GM19468 (cell line): Measurements from ENCODE around the gene PYCARD.
"Not testable (repeated sequence)": the region's sequence is repeated elsewhere in the genome, so short reads cannot be mapped to it uniquely, and the experiment has no call there.

ENCODE experiments used
- ATAC-seq: cut with Tn5 transposase; IDR thresholded peaks from one replicate; pipeline ENCODE4 v1.9.1; 2021; ENCODE audit warnings: mild to moderate bottlenecking, moderate library complexity, moderate number of reproducible peaks; ENCODE audit not compliant: unreplicated experiment; ENCODE audit errors: extremely low read depth

PYCARD gene

DNA sequence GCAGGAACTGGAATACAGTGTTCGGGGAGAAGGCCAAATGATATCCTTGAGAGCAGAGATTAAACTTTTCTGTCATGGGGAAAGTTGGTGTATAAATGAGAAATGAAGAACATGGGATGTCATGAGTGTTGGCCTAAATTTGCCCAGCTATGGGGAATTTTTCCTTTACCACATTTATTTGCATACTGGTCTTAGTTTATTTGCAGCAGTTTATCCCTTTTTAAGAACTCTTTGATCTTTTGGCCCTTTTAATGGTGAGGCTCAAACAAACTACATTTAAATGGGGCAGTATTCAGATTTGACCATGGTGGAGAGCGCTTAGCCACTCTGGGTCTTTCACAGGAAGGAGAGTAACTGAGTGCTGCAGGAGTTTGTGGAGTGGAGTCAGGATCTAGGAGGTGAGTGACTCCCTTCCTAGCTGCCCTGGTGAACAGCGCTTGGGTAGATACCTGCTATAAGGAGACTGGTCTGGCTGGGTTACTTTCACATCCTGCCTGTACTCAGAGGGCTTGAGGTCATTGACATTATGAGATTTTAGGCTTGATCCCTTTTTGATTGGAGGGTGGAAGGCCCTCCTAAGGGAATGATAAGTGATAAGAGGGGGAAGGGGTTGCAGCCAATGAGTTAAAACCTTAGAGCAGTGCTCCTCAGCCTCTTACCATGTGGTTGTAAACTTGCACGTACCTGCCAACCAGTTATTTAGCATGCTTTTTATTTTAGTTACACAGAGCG, 10.7 kb downstream of the PYCARD start:
- no peak for ATAC-seq

DNA sequence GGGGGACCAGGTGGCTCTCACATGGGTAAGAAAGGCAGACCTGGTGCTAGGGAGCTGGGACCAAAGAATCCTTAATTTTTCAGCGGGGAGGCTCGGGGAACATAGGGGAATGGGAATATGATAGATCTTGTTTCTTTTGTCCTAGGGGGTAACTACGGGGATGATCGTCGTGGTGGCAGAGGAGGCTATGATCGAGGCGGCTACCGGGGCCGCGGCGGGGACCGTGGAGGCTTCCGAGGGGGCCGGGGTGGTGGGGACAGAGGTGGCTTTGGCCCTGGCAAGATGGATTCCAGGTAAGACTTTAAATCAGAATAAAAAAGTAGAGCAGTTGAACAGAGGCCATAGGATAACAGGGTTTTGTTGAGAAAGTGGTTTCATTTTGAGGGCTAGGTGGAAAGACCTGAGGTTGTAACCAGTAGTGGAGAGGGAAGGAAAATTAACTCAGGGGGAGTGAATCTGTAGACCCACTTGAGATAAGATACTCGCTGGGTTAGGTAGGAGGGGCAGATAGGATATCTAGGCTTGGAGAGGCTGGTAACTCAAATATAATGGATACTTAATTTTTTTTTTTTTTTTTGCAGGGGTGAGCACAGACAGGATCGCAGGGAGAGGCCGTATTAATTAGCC, 11.6 kb downstream of the PYCARD start:
- ATAC-seq, result no peak

DNA sequence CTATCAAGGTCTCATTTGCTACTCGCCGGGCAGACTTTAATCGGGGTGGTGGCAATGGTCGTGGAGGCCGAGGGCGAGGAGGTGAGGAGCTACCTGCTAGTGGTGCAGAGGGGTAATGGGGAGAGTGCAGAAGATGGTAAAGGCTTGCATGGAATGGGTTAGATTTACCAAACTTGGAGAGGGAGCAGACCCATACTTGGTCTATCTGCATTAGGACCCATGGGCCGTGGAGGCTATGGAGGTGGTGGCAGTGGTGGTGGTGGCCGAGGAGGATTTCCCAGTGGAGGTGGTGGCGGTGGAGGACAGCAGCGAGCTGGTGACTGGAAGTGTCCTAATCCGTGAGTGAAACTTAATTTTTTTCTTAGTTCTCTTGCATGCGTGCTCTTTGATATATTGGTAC, 12.5 kb downstream of the PYCARD start:
- ATAC-seq, result no peak

- ATAC-seq, result no peak
Measured at GRCh38 chr16:31189412-31189778, 13.2 kb downstream of the PYCARD start.

- no peak for ATAC-seq
Measured at GRCh38 chr16:31188450-31189411, 13.8 kb downstream of the PYCARD start.

GRCh38 chr16:31187808-31188189, 14.8 kb downstream of the PYCARD start:
- ATAC-seq, result no peak

GRCh38 chr16:31186930-31187807, 15.4 kb downstream of the PYCARD start:
- no peak for ATAC-seq

- ATAC-seq, result no peak
Measured at GRCh38 chr16:31186176-31186575, 16.4 kb downstream of the PYCARD start.

- no peak for ATAC-seq
Measured at GRCh38 chr16:31185339-31185738, 17.2 kb downstream of the PYCARD start.

DNA sequence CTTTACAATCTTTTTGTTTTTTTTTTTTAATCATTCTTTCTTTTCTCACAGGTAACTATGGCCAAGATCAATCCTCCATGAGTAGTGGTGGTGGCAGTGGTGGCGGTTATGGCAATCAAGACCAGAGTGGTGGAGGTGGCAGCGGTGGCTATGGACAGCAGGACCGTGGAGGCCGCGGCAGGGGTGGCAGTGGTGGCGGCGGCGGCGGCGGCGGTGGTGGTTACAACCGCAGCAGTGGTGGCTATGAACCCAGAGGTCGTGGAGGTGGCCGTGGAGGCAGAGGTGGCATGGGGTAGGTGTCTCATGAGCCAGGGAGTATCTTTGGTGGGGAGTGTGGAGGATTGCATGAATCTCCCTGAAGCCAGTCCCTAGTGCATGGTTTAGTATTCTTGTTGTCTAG, 17.7 kb downstream of the PYCARD start:
- ATAC-seq, result no peak

DNA sequence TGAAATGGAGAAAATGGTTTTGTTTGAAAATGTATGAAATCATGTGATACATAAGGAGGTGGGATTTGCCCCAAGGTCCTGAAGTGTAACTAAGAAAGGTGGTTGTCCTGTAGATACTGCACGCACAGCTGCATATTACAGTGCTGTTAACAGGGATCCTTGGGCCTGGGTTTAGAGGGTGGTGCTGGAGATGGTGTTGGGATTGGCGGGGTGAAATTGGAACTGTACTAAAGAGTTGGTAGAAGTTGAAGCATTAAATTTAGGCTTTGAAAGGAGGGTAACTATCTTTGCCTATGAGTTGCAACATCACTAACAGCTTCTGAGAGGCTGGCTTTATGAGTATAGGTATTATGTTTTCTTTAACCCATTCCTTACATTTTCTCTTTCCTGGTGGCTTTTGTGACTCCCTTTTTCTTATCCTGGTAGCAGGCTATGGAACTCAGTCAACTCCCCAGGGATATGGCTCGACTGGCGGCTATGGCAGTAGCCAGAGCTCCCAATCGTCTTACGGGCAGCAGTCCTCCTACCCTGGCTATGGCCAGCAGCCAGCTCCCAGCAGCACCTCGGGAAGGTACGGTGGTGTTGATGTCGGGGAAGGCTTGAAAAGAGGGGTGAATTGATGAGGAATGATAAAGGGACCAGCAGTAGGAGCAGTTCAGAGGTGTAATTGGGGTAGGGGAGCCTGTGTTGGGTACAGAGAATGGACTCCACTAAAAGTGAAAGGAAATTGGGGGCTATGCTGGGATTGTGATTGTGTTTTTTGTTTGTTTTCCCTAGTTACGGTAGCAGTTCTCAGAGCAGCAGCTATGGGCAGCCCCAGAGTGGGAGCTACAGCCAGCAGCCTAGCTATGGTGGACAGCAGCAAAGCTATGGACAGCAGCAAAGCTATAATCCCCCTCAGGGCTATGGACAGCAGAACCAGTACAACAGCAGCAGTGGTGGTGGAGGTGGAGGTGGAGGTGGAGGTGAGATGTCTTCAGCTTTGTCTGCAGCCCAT, 18.8 kb downstream of the PYCARD start:
- ATAC-seq, result no peak

DNA sequence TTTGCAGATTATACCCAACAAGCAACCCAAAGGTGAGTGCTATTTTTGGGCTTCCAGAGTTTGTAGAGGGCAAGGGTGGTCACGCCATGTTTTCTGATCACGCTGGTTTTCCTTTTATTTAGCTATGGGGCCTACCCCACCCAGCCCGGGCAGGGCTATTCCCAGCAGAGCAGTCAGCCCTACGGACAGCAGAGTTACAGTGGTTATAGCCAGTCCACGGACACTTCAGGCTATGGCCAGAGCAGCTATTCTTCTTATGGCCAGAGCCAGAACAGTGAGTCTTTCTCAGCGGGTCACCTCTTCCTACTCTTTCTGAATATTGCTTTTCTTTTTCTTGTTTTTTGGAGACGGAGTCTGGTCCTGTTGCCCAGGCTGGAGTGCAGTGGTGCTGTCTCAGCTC, 20.2 kb downstream of the PYCARD start:
- no peak for ATAC-seq

DNA sequence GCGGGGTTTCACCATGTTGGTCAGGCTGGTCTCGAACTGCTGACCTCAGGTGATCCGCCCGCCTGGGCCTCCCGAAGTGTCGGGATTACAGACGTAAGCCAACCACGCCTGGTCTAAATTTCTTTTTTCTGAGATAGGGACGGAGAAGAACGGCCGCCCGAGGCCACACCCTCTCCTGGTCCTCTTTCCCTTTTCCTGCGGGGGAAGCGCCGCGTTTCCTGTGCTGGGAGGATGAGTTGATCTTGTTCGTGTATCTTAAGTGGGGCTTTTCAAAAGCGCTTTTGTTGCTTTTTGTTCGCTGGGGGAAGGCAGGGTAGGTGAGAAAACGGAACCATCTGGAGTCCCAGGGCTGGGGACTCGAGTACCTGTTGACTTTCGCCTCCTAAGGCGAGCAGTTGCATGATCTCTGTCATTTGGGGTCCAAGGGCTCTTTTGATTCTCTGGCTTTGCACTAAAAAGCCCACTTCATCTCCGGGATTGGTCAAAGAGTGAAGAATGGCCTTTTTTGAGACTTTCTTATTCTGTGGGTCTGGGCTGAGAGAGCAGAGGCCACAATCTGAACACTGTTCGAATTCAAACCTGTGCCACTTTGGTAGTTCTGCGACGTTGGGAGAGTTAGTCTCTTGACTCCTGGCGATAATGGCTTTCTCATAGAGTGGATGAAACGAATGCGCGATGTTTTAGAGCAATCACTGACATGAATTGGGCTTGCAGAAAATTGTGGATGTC, 21.3 kb downstream of the PYCARD start:
- ATAC-seq, result no peak

DNA sequence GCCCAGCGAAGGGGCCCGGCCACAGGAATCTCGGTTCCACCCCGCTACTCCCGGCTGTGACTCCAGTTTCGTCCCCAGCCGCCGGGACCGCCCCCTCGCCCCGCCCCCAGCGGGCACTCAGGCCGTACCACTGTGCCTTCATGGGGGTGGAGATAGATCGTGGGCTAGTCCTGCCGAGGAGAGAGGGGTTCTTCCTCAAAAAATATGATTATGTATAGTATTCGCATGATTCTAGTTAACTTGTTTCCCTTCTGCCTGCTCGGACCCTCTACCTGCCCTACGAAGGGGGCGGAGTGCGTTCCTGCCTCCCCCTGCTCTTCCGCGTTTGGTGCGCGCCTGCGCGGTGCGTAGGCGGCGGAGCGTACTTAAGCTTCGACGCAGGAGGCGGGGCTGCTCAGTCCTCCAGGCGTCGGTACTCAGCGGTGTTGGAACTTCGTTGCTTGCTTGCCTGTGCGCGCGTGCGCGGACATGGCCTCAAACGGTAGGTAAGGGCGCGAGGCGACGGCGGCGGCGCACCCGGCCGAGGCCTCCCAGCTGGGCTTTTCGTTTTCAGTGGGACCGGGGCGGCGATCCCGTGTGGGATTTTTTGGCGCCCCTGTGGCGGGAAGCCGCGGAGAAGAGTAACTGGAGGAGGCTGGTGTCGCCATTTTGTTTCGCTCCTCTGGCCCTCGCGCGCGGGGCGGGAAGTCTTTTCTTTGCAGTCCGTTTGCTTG, 22.7 kb downstream of the PYCARD start, which contains the start of gene FUS:
TSS of gene FUS (plus strand) at position 393 of the 713 bp plus-strand sequence. CDS start at position 469, 76 bp downstream.
- ATAC-seq, result peak; percentile 29

- no peak for ATAC-seq
Measured at GRCh38 chr16:31179219-31179746, 23.3 kb downstream of the PYCARD start.

DNA sequence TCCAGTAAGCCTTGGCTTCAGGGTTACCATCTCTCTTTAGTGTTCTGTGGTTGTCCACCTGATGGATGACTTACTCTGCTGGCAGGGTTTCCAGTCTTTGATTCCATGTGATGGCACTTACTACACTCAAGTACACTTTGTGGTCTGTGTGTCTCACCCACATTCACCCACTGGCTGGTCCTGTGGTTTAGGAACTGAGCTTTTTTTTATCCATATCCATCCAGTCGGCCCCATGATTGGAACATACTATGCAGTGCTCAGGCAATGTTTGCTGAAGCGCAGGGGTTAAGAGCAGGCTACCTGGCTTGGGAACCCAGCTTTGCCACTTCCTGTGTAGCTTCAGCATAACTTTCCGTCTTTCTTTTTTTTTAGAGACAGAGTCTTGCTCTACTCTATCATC, 25.4 kb downstream of the PYCARD start:
- ATAC-seq, result no peak

DNA sequence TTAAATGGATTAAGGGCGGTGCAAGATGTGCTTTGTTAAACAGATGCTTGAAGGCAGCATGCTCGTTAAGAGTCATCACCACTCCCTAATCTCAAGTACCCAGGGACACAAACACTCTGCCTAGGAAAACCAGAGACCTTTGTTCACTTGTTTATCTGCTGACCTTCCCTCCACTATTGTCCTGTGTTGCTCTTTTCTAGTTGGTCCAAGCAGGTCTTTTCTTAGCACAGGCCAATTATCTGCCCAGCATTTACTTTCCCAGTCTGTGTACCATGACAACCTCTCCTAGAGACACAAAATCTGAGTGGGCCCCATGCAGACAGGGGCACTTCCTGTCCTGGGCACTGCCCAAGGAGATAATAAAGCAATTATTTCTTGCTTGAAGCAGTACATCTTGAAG, 32.5 kb downstream of the PYCARD start:
- not testable (repeated sequence) for ATAC-seq
